Thoracic aorta (tissue), 2 donors: ENCODE measurements around the gene NTS. TPM values are rescaled to one million over a fixed set of nuclear protein-coding genes. Genes with fewer than 3 reads are reported as not detected.

ENCODE experiments used
- ATAC-seq: fragments of 150-250 bp; one replicate; pipeline ENCODE4 v1.8.0; 2017; ENCODE audit warnings: low read depth; ENCODE audit not compliant: insufficient number of reproducible peaks, low FRiP score
- DNase-seq: peaks from one replicate; pipeline ENCODE4 v3.0.0-alpha.2; 2020; ENCODE audit warnings: low spot score
- H3K27ac ChIP-seq, 2 donors: fragments of 200-600 bp; sonication (generic); 1 replicate in 1 of 2; 2 replicates in 1 of 2; pipeline ENCODE4 v1.5.1; 2016; ENCODE audit warnings: mild to moderate bottlenecking in 2 of 2, moderate library complexity in 2 of 2
- H3K27me3 ChIP-seq: fragments of 200-600 bp; sonication (generic); replicated peaks from 2 replicates; pipeline ENCODE4 v1.6.0; 2016; ENCODE audit warnings: mild to moderate bottlenecking; ENCODE audit not compliant: insufficient read depth
- H3K36me3 ChIP-seq: fragments of 200-600 bp; sonication (generic); one replicate; pipeline ENCODE4 v1.5.1; 2016
- H3K4me1 ChIP-seq, 2 donors: fragments of 200-600 bp; sonication (generic); 1 replicate in 1 of 2; 2 replicates in 1 of 2; pipeline versions ENCODE4 v1.5.1 to v1.6.0; 2016; ENCODE audit warnings: low read depth in 2 of 2, mild to moderate bottlenecking in 1 of 2; ENCODE audit not compliant: control insufficient read depth in 1 of 2
- H3K4me3 ChIP-seq: fragments of 200-600 bp; sonication (generic); 2 replicates; pipeline ENCODE4 v1.5.1; 2016; ENCODE audit warnings: mild to moderate bottlenecking
- H3K9me3 ChIP-seq: fragments of 200-600 bp; sonication (generic); 2 replicates; pipeline ENCODE4 v1.5.1; 2016
- CTCF ChIP-seq: fragments of 200-600 bp; sonication (generic); IDR thresholded peaks from one replicate; pipeline ENCODE4 v1.5.1; 2019; ENCODE audit warnings: antibody characterized with exemption
- total RNA-seq, 2 donors: library from RNA; depleted of rRNA; stranded (reverse); fragments of >200 nt; gene quantifications; one replicate each; pipeline versions ENCODE4 v1.1.0 to v1.2.3, GENCODE V29; 2016

Gene NTS
- not detected for total RNA-seq

GRCh38 chr12:85874031-85874461 lies at the start of gene NTS:
Gene NTS (plus strand): TSS chr12:85874295. CDS start chr12:85874404, 109 bp downstream.
- H3K36me3 ChIP-seq, result no peaks in the 10 kb centered on the region
- TF ChIP-seq CTCF, result no peak
- ATAC-seq (no peak), DNase-seq (no peak)
- H3K27me3 ChIP-seq, result no peaks in the 10 kb centered on the region
- no peak within 1 kb of the TSS for H3K4me3 ChIP-seq
- no peak within 1 kb of the TSS for H3K27ac ChIP-seq
- no peaks in the 10 kb centered on the region for H3K9me3 ChIP-seq
- H3K4me1 ChIP-seq, result peaks cover 0 to 7% of the 10 kb centered on the region in 2 donors

GRCh38 chr12:85825746-85826145 lies 48.3 kb upstream of the NTS start:
- no peaks in the 10 kb centered on the region for H3K27me3 ChIP-seq
- no peaks in the 10 kb centered on the region for H3K9me3 ChIP-seq
- ATAC-seq (no peak), DNase-seq (no peak)
- no peak overlapping the region for H3K4me3 ChIP-seq
- H3K27ac ChIP-seq, result no peak overlapping the region
- no peak for TF ChIP-seq CTCF
- H3K36me3 ChIP-seq, result no peaks in the 10 kb centered on the region
- H3K4me1 ChIP-seq, result peaks cover 0 to 9% of the 10 kb centered on the region in 2 donors

GRCh38 chr12:85828576-85828975 lies 45.5 kb upstream of the NTS start:
- Histone ChIP-seq H3K27ac (no peak overlapping the region), H3K4me1 (peaks cover 0 to 19% of the 10 kb centered on the region in 2 donors), H3K36me3 (no peaks in the 10 kb centered on the region), H3K4me3 (no peak overlapping the region), H3K27me3 (no peaks in the 10 kb centered on the region), H3K9me3 (no peaks in the 10 kb centered on the region)
- ATAC-seq, result no peak
- no peak for DNase-seq
- no peak for TF ChIP-seq CTCF

GRCh38 chr12:85829391-85829790 lies 44.7 kb upstream of the NTS start:
- Histone ChIP-seq H3K9me3 (no peaks in the 10 kb centered on the region), H3K36me3 (no peaks in the 10 kb centered on the region), H3K4me3 (no peak overlapping the region), H3K27me3 (no peaks in the 10 kb centered on the region), H3K27ac (no peak overlapping the region), H3K4me1 (peaks cover 0 to 28% of the 10 kb centered on the region in 2 donors)
- TF ChIP-seq CTCF, result no peak
- no peak for DNase-seq
- no peak for ATAC-seq

GRCh38 chr12:85831327-85831990 lies 42.6 kb upstream of the NTS start:
- DNase-seq (no peak), ATAC-seq (no peak)
- Histone ChIP-seq H3K4me1 (peaks cover 0 to 31% of the 10 kb centered on the region in 2 donors), H3K4me3 (no peak overlapping the region), H3K9me3 (no peaks in the 10 kb centered on the region), H3K36me3 (no peaks in the 10 kb centered on the region), H3K27me3 (no peaks in the 10 kb centered on the region), H3K27ac (no peak overlapping the region)
- no peak for TF ChIP-seq CTCF
